Smooth muscle cell (in vitro differentiated cells): Measurements from ENCODE around the gene ME2. TPM values are rescaled to one million over a fixed set of nuclear protein-coding genes. Genes with fewer than 3 reads are reported as not detected.
"Not testable (repeated sequence)": the region's sequence is repeated elsewhere in the genome, so short reads cannot be mapped to it uniquely, and the experiment has no call there.

Experiments used
- DNase-seq: peaks from one replicate; lab custom pipeline; 2025; ENCODE audit not compliant: unreplicated experiment; lab: John Stamatoyannopoulos, UW
- H2AFZ ChIP-seq: fragments of 200-600 bp; sonication (generic); 2 replicates; pipeline ENCODE4 v1.6.0; 2016; ENCODE audit warnings: antibody characterized with exemption, low read depth, mild to moderate bottlenecking
- H3F3A ChIP-seq: fragments of 200-600 bp; sonication (generic); 2 replicates; pipeline ENCODE4 v1.6.0; 2017; ENCODE audit warnings: antibody characterized with exemption, low read depth
- H3K27ac ChIP-seq: fragments of 200-600 bp; sonication (generic); 2 replicates; pipeline ENCODE4 v1.5.1; 2016; ENCODE audit warnings: low read depth, mild to moderate bottlenecking
- H3K27me3 ChIP-seq: fragments of 200-600 bp; sonication (generic); 2 replicates; pipeline ENCODE4 v1.6.1; 2016; ENCODE audit warnings: low read depth, mild to moderate bottlenecking
- H3K36me3 ChIP-seq: fragments of 200-600 bp; sonication (generic); 2 replicates; pipeline ENCODE4 v1.5.1; 2016; ENCODE audit warnings: low read depth
- H3K4me1 ChIP-seq: fragments of 200-600 bp; sonication (generic); 2 replicates; pipeline ENCODE4 v1.5.1; 2016; ENCODE audit warnings: low read depth
- H3K4me2 ChIP-seq: fragments of 200-600 bp; sonication (generic); 2 replicates; pipeline ENCODE4 v1.6.0; 2016; ENCODE audit warnings: mild to moderate bottlenecking
- H3K4me3 ChIP-seq: fragments of 200-600 bp; sonication (generic); 2 replicates; pipeline ENCODE4 v1.5.1; 2016; ENCODE audit warnings: mild to moderate bottlenecking
- H3K79me2 ChIP-seq: fragments of 200-600 bp; sonication (generic); 2 replicates; pipeline ENCODE4 v1.6.0; 2016; ENCODE audit warnings: low read depth, mild to moderate bottlenecking
- H3K9ac ChIP-seq: fragments of 200-600 bp; sonication (generic); 2 replicates; pipeline ENCODE4 v1.6.0; 2016; ENCODE audit warnings: low read depth
- H3K9me3 ChIP-seq: fragments of 200-600 bp; sonication (generic); replicated peaks from 2 replicates; pipeline ENCODE4 v1.5.1; 2016; ENCODE audit warnings: low read depth
- H4K20me1 ChIP-seq: fragments of 200-600 bp; sonication (generic); 2 replicates; pipeline ENCODE4 v1.6.0; 2016; ENCODE audit warnings: low read depth
- CTCF ChIP-seq: fragments of 200-600 bp; sonication (generic); IDR thresholded peaks from 2 replicates; pipeline ENCODE4 v1.5.1; 2017; ENCODE audit warnings: borderline replicate concordance, mild to moderate bottlenecking, antibody characterized with exemption; ENCODE audit not compliant: insufficient read depth, poor library complexity, severe bottlenecking
- WGBS: methylation state at CpG from one replicate; pipeline ENCODE4 v1.1.7; 2016; ENCODE audit warnings: low lambda C conversion rate; 5-methylcytosine and 5-hydroxymethylcytosine counted together
- polyA plus RNA-seq: library from polyadenylated mRNA; unstranded; fragments of >200 nt; fragmentation: Nextera tagmentation; extraction: Ambion mirVana; gene quantifications from 2 replicates; pipeline ENCODE4 v1.2.1, GENCODE V29; 2016
- total RNA-seq: library from RNA; depleted of rRNA; stranded (reverse); fragments of >200 nt; gene quantifications from 2 replicates; pipeline ENCODE4 v1.2.3, GENCODE V29; 2014

The ME2 gene
- total and polyA plus RNA-seq, 2 experiments from 2014 or later: 20.2 to 47.9 TPM

GRCh38 chr18:50877545-50878265, 1.2 kb upstream of the ME2 start:
- TF ChIP-seq CTCF: no peak

GRCh38 chr18:50879302-50880118, 592 bp downstream of the ME2 start:
- H3K4me2 ChIP-seq: peak overlapping the region; percentile 92
- no peaks in the 10 kb centered on the region for H3K9me3 ChIP-seq
- H3K27me3 ChIP-seq: no peaks in the 10 kb centered on the region
- H3K36me3 ChIP-seq: no peaks in the 10 kb centered on the region
- H3K27ac ChIP-seq: peak overlapping the region; percentile 87
- H3K9ac ChIP-seq: peak overlapping the region; percentile 83
- peaks cover 51% of the 10 kb centered on the region for H3K79me2 ChIP-seq
- DNase-seq: peak; percentile 61
- peaks cover 19% of the 10 kb centered on the region for H3K4me1 ChIP-seq
- H4K20me1 ChIP-seq: peaks cover 6% of the 10 kb centered on the region
- H2AFZ ChIP-seq: peak overlapping the region; percentile 92
- H3F3A ChIP-seq: peaks cover 5% of the 10 kb centered on the region
- WGBS: 1% methylated on average over 36 of the region's 61 CpGs
- no peak for TF ChIP-seq CTCF
- peak overlapping the region; percentile 98 for H3K4me3 ChIP-seq

More at GRCh38 chr18:50877545-50878265, 1.2 kb upstream of the ME2 start:
- Histone ChIP-seq H4K20me1 (peaks cover 6% of the 10 kb centered on the region), H3K4me2 (peak overlapping the region; percentile 92), H3F3A (peaks cover 5% of the 10 kb centered on the region), H3K4me1 (peaks cover 19% of the 10 kb centered on the region), H3K9ac (no peak overlapping the region), H2AFZ (peak overlapping the region; percentile 92), H3K27me3 (no peaks in the 10 kb centered on the region), H3K27ac (no peak overlapping the region), H3K4me3 (peak overlapping the region; percentile 98), H3K9me3 (no peaks in the 10 kb centered on the region), H3K79me2 (peaks cover 33% of the 10 kb centered on the region), H3K36me3 (no peaks in the 10 kb centered on the region)
- no peak for DNase-seq
- 90% methylated on average over 8 of the region's 8 CpGs for WGBS

GRCh38 chr18:50880119-50880465, 1.2 kb downstream of the ME2 start:
- Histone ChIP-seq H3K4me1 (peaks cover 19% of the 10 kb centered on the region), H3K9ac (no peak overlapping the region), H3K4me3 (peak overlapping the region; percentile 98), H4K20me1 (peaks cover 6% of the 10 kb centered on the region), H3K9me3 (no peaks in the 10 kb centered on the region), H3K27me3 (no peaks in the 10 kb centered on the region), H3K4me2 (peak overlapping the region; percentile 92), H3K27ac (no peak overlapping the region), H3K36me3 (no peaks in the 10 kb centered on the region), H3K79me2 (peaks cover 55% of the 10 kb centered on the region), H3F3A (peaks cover 5% of the 10 kb centered on the region), H2AFZ (peak overlapping the region; percentile 92)
- WGBS: 18% methylated on average over 6 of the region's 6 CpGs
- no peak for TF ChIP-seq CTCF
- no peak for DNase-seq

- H3F3A ChIP-seq, H3K27ac ChIP-seq, H3K9me3 ChIP-seq, DNase-seq, H3K27me3 ChIP-seq, H4K20me1 ChIP-seq, H3K9ac ChIP-seq, H3K36me3 ChIP-seq, H3K4me3 ChIP-seq, H2AFZ ChIP-seq: not testable (repeated sequence)
- 90% methylated on average over 9 of the region's 9 CpGs for WGBS
- H3K79me2 ChIP-seq: peaks cover 63% of the 10 kb centered on the region
- peaks cover 19% of the 10 kb centered on the region for H3K4me1 ChIP-seq
- peak overlapping the region; percentile 92 for H3K4me2 ChIP-seq
Observed at GRCh38 chr18:50880944-50881343, 2.0 kb downstream of the ME2 start.
